Breast epithelium (tissue), 3 donors: ENCODE results near the gene PHACTR3.

Source experiments
- CTCF ChIP-seq, 3 donors: fragments of 450-650 bp; IDR thresholded peaks; one replicate each; pipeline ENCODE4 v1.5.1; 2016 to 2017; ENCODE audit warnings: antibody characterized with exemption in 3 of 3, mild to moderate bottlenecking in 3 of 3, moderate library complexity in 3 of 3
- POLR2A ChIP-seq: fragments of 450-650 bp; IDR thresholded peaks from one replicate; pipeline ENCODE4 v1.6.1; 2016; ENCODE audit warnings: antibody characterized with exemption, mild to moderate bottlenecking, moderate library complexity

DNA sequence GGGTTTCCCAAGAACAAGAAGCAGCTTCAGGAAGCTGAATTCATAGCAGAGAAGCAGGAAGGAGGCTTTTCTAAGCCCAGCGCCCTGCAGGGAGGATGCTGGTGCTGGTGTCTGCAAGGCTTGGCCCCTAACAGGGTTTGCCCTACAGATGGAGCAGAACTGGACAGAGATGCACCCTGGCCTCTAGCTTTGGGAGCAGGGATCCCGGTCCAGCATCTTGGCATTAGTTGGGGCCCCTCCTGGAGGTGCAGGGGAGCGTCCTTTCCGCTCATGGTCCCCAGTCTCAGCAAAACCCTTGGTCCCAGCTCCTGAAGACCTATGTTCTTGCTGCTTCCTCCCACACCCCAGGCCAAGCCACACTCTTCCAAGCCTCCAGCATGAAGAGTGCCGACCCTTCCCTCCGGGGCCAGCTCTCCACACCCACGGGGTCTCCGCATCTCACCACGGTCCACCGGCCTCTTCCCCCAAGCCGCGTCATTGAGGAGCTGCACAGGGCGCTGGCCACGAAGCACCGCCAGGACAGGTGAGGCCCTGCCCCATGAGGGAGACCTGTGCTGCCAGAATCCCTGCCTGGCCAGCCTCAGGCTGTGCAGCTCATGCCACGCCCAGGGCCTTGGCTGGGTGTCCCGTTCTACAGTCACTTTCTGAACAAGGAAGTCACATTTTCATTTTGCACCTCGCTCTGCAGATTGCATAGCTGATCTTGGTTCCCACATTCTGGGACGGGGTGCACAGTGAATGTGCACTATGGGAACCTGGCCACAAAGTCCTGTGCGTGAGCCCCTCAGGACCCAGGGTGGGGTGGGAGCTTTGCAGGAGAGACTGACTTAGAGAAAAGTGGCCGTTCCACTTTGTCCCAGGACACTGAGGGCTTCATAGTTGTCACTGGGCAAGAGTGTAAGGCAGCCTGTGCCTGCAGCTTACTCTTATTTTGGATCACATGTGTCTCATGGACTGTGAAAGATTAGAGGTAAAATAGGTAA, 168.9 kb downstream of the PHACTR3 start:
- TF ChIP-seq CTCF (IDR thresholded peaks at IDR 0.05) (no peak), POLR2A (no peak)
